Stimulated activated CD4-positive, alpha-beta T cell treated with anti-CD3 and anti-CD28 coated beads, Interleukin-1b, Interleukin-23, amount 100 ng/mL, for 4 hours (primary cell): ENCODE measurements around the gene WDFY3.
"Not testable (repeated sequence)": the region's sequence is repeated elsewhere in the genome, so short reads cannot be mapped to it uniquely, and the experiment has no call there.

Experiments
- DNase-seq, 2 donors: peaks; one replicate each; pipeline ENCODE4 v3.0.0-alpha.2; 2020; ENCODE audit warnings: low read depth in 2 of 2

WDFY3 gene

DNA sequence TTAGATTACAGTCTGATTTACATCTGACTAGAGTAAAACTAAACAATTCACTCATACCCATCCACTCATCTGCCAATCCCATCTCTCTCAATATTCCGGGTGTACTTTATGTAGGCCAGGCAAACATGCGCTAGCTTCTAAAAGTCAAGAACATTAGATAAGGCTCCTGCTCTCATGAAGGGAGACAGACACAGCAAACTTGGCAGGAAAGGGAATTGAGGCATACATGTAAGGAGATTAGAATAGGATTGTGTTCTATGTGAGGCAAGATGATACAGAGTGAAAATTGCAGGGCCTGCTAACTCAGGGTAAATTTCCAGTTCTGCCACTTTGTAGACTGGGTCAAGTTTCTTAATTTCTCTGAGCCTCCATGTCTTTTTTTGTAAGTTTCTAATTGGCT is 247.8 kb downstream of the WDFY3 start:
- no peak for DNase-seq

DNA sequence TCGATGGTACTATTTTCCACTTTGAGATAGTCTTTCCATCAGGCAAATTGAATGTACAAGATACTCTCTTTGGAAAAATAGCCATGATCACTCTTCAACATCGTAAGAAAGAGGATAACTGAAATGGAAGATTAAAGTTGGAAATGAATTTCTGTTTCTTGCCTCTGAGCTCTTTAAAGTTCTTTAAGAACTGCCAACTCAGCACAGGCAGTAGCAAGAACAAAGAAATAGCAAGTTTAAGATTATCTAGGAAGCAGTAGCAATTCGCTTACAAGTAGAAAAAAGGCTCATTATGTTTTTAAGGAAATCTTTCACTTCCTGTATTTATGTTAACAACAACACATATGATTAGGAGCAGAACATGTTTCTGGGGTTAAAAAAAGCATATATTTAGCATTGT is 255.9 kb downstream of the WDFY3 start:
- DNase-seq: no peak

DNA sequence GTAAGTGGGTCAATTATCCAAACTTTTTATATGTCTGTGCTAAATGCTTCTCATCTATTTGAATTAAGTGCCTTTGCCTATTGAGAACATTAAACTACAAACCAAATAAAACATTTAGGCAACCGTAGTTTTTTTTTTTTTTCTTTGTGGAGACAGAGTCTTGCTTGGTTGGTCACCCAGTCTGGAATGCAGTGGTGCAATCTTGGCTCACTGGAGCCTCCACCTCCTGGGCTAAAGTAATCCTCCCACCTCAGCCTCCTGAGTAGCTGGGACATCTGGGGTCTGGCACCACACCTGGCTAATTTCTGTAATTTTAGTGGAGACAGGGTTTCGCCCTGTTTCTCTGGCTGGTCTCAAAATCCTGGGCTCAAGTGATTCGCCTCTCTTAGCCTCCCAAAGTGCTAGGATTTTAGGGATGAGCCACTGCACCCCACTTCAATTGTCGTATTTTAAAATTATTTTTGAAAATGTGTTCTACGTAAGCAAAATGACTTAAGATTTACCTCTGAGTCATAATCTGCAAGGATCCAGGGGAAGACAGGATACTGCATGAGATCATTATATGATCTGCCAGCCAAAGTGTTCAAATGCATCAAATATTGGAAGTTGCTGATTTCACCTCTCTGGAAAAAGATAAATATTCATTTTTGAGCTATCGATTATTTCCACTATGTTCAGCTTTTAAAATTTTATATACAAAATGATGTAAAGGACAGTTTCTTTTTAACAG is 257.9 kb downstream of the WDFY3 start:
- DNase-seq: no peak

GRCh38 chr4:84706286-84706685 is 260.2 kb downstream of the WDFY3 start:
- DNase-seq: no peak

DNA sequence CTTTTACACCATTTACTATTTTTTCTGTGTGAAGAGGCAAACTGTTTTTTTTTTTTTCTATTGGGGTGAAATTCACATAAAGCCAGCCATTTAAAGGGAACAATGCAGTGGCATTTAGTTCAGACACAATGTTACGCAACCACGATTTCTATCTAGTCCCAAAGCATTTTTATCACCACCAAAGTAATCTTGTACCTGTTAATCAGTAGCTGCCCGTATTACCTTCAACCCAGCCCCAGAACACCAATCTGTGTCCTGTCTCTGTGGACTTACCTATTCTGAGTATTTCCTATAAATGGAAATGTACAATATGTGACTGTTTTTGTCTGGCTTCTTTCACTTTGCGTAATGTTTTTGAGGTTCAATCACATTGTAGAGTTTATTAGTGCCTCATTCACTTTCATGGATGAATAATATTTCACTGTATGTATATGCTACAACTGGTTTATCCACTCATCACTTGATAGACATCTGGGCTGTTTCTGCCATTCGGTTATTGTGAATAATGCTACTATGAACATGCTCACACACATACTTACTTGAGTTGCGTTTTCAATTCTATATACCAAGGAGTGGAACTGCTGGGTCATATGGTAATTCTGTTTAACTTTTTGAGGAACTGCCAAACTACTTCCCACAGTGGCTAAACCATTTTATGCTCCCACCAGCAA is 267.4 kb downstream of the WDFY3 start:
- no peak for DNase-seq

DNA sequence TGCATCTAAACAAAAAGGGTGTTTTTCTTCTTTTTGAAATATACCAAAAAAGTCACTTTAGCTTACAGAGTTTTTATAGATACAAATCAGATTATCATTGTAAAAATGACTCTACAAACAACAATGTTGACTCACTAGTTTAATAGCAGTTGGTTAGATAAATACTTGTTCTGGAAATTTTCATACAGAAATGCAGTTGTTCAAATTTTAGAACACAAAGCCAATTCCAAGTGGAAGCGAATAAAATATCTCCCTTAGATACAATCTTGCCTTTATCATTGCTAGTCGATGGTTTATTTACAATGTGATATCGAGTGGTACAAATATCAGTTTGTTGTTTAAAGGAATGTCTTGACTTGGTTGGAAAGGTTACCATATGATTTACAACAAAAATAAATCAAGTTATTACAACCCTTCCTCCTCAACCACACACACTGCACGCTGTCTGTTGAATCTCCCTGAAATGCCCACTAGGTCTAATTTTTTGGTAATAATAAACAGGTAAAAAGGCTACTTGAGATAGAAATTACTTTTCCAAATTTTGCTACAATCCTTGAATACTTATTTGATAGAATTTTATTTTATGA is 268.8 kb downstream of the WDFY3 start:
- no peak for DNase-seq

DNA sequence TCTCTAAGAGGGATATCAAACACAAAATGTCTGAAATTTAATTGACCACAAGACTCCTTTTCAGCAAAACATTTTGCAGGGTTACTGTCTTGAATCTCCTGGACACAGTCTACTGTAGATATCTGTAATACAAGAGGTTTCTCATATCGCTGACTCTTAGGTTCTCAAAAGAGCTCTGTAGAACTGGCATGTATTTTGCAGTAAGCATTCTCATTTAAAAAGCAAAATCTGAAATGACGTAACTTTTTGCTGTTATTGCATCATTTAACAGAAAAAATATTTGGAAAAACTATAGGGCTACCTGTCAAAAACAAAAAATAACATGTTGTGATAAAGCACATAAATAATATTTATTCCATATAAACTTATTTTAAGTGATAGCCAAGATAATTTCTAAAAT is 269.3 kb downstream of the WDFY3 start:
- DNase-seq: no peak

- no peak for DNase-seq
Observed at GRCh38 chr4:84691800-84692199, 274.7 kb downstream of the WDFY3 start.

DNA sequence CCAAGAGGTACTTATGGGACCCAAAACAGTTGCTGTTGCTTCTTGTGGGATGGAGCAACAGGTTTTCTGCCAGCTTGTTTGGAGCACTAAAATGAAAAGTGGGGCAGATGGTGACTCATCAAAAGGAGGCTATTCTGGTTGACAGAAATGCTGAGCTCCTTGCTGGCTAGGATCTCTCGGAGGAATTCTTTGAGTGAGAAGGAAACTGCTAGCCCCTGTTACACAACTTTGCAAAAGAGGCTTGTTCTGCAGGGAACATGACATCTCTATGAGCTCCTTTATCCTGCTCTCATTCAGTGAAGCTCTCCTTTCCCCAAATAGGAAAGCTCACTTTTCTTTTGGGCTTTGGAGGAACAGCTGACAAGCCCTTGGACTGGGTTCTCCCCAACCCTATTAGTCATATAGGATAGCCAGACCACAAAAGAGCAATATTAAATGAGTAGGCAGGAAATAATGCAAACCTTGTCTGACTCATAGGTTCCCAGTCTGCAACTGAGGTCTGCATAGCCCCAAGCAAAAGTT is 275.3 kb downstream of the WDFY3 start:
- DNase-seq: no peak

- DNase-seq: no peak
Observed at GRCh38 chr4:84690481-84690880, 276.0 kb downstream of the WDFY3 start.

- no peak for DNase-seq
Observed at GRCh38 chr4:84689197-84689596, 277.3 kb downstream of the WDFY3 start.

- DNase-seq: no peak
Observed at GRCh38 chr4:84688605-84689004, 277.9 kb downstream of the WDFY3 start.

- no peak for DNase-seq
Observed at GRCh38 chr4:84685105-84685504, 281.4 kb downstream of the WDFY3 start.

DNA sequence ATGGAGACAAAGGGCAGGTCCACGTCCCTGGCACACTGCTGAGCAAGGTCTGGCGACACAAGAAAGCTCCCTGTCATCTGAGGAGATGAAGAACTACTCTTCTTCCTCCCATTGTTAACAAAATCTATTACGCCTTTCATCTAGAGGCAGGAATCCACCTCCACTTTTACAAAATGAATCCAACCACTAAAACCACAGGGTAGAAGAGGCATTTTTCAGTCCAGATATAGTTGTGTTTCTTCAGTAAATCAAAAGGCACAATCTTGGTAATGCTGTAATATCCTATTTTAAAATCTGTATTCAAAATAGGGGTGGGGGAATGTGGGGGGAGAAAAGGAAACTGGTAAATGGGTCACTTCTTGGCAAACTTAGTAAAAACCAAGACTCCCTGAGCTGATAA is 282.1 kb downstream of the WDFY3 start:
- no peak for DNase-seq

DNA sequence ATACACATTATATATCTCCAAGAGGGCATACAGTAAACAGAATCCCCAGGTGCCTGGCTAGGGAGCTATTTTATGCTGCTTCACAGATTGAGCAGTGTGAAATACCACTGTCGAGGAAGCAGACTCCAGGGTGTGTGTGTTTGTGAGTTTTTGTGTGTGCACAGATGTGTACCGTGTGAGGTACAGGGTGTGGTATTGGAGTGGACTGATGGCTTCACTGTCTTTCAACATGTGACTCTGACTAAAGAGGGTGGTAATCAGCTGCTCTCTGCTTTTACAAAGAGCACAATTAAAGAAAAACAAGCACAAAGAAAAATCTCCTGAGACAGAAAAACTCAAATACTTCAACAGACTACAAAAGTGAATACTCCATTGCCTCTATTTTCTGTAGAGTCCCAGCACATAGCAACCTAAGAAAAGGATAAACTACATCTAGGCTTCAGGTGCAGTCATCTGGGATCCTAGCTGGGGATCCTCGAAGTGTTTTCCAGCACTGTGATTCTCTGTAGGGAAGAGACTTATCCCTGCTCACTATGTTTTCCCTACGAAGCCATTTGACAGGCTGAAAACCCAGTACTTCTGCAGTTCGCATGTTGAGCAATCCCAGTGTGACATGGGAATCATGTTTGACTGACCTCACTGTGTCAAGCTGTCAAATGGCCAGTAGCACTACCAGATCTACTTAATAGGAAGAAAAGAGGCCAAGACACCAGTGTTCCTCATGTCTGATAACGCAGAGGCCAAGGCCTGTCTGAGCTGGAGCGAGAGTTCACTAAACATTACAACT is 283.2 kb downstream of the WDFY3 start:
- DNase-seq: no peak

DNA sequence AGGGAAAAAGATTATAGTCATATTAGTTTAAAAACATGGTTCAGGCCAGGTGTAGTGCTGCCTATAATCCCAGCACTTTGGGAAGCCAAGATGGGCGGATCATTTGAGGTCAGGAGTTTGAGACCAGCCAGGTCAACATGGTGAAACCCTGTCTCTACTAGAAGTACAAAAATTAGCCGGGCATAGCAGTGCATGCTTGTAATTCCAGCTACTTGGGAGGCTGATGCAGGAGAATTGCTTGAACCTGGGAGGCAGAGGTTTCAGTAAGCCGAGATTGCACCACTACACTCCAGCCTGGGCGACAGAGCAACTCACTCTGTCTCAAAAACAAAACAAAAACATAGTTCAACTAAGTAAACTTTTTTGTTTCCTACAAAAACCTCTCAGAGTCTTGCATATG is 283.8 kb downstream of the WDFY3 start:
- DNase-seq: not testable (repeated sequence)

DNA sequence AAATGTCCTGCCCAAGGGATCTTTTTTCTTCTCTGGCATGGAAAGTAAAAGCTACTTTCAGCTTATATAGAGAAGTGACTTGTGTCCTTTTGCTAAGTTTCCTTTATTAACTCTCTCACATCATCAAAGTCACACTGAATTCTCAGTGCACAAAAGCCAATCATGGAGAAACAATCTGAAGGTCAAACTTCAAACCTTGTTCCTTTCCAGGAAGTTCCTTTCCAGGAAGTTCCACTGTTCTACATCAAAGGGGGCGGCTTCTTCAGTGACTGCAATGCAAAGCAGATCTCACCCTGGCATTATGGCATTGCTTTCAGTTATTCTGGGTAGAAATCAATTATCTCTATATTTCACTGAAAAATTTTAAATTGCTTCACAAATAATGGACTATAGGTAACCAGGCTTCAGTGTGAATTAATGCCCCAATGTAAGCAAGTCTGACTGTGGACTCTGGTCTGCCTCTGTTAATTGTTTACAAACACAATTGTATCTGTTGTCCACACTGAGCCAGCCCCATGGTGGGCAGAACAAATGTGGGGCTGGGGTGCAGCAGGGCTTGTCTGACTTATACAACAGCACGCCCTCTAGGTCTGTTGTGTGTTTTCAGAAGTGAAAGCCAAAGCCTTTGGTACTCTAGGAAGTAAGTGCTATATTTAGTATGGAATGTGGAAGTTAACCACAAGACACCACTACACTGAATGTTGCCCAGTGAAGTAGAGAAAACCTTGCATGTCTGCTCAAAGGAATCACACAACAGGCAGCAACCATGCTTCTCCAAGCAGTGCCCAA is 284.8 kb downstream of the WDFY3 start:
- no peak for DNase-seq

GRCh38 chr4:84680956-84681355 is 285.5 kb downstream of the WDFY3 start:
- DNase-seq: no peak

- DNase-seq: no peak
Observed at GRCh38 chr4:84678976-84679744, 287.3 kb downstream of the WDFY3 start.

DNA sequence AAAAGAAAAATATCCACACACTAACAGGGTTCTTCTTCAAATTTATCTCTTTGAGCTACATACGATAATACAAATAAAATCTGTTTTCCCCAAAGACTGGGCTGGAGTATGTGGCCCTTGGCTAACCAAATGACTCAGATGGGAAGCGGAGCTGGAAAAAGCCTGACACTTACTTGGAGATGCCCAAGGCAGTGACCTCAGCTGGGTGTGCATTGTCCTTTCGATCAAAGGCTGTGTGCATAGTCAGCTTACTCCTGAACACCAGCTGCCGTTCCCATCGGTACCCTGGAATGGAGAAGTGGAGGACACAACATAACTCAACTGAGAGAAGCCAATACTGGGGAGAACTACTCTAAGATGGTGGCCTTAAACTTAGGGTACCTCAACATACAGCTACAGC is 288.5 kb downstream of the WDFY3 start:
- no peak for DNase-seq

DNA sequence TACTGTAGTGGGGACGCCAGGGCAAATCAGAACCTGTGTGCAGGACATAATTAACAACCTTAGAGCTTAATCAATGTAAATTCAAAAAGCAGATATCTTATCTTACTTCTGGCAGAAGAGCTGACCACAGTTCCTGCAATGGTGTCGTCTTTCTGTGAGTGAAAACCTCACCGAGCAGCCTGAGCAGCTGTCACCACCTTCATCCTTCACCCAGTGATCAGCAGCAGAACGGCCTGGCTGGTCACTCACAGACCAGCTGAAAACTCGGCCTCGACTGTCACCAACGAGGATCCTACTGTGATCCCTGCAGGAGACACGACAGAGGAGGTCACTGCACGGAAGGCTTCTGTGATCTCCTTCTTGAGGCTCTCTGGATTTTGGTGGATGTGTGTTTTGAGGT is 289.4 kb downstream of the WDFY3 start:
- no peak for DNase-seq
